HEK293T (cell line): ENCODE data around the gene NTPCR.

Source experiments
- ARNT ChIP-seq: fragments of 450-650 bp; IDR thresholded peaks from 2 replicates; pipeline ENCODE4 v1.6.1; 2017; ENCODE audit warnings: mild to moderate bottlenecking
- BHLHE40 ChIP-seq: fragments of 450-650 bp; IDR thresholded peaks from 2 replicates; pipeline ENCODE4 v1.6.1; 2016; ENCODE audit warnings: mild to moderate bottlenecking, moderate library complexity, borderline replicate concordance
- ELF4 ChIP-seq: fragments of 450-650 bp; IDR thresholded peaks from 2 replicates; pipeline ENCODE4 v1.6.1; 2017; ENCODE audit warnings: antibody characterized with exemption
- FOXA1 ChIP-seq: fragments of 450-650 bp; IDR thresholded peaks from 2 replicates; pipeline ENCODE4 v1.6.1; 2016; ENCODE audit warnings: mild to moderate bottlenecking
- FOXK2 ChIP-seq: fragments of 450-650 bp; IDR thresholded peaks from 2 replicates; pipeline ENCODE4 v1.6.1; 2016; ENCODE audit warnings: mild to moderate bottlenecking
- FOXM1 ChIP-seq: fragments of 450-650 bp; IDR thresholded peaks from 2 replicates; pipeline ENCODE4 v1.6.1; 2017; ENCODE audit warnings: mild to moderate bottlenecking, borderline replicate concordance
- HDGF ChIP-seq: fragments of 450-650 bp; IDR thresholded peaks from 2 replicates; pipeline ENCODE4 v1.6.1; 2017; ENCODE audit warnings: antibody characterized with exemption, borderline replicate concordance
- LEF1 ChIP-seq: fragments of 450-650 bp; IDR thresholded peaks from 2 replicates; pipeline ENCODE4 v1.6.1; 2017; ENCODE audit warnings: mild to moderate bottlenecking, borderline replicate concordance
- NFRKB ChIP-seq: fragments of 450-650 bp; IDR thresholded peaks from 2 replicates; pipeline ENCODE4 v1.6.1; 2016; ENCODE audit warnings: mild to moderate bottlenecking, moderate library complexity
- SP1 ChIP-seq: fragments of 450-650 bp; IDR thresholded peaks from 2 replicates; pipeline ENCODE4 v1.6.1; 2017
- SUZ12 ChIP-seq: fragments of 450-650 bp; IDR thresholded peaks from 2 replicates; pipeline ENCODE4 v1.6.1; 2016; ENCODE audit warnings: mild to moderate bottlenecking
- TARDBP ChIP-seq: fragments of 450-650 bp; IDR thresholded peaks from 2 replicates; pipeline ENCODE4 v1.6.1; 2016
- TF ChIP-seq, protein P1 (sequence below): fragments of 450-650 bp; IDR thresholded peaks from 2 replicates; pipeline ENCODE4 v1.6.1; 2016

DNA sequence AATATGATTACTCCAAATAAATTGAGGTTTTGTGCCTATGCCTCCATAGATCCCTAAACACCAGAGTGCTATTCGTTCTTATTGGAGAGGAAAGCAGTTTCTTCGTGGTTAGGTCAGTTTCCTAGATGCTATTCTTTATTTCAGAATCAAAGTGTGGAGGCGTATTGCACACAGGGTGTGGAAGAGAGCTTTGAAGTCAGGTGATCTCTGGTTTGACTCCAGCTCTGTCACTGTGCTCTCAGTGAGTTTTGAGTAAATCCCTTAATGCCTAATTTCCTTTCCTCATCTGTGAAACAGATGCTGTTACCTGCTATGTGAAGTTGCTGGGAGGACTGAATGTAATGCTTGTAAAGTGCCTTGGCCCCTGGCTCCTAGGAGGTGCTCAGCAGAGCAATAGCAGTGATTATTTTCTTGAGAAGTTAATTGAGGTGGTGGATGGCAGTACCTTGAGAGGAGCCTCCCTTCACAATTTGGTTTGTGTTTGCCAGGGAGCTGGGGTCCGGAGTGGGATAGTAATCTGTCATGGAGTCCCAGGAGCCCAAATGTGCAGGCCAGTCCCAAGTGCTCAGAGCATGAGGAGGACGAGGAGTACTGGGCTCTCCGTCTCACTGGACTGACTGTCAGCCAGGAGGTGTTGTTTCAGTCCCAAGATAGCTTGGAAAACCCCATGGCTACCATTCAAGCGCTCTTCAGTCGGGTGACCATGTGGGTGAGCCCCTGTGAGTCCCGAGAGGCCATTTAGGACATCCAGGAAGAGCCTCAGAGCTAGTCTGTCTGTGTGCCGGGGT is 14.9 kb downstream of the NTPCR start:
- TF ChIP-seq, protein P1, sequence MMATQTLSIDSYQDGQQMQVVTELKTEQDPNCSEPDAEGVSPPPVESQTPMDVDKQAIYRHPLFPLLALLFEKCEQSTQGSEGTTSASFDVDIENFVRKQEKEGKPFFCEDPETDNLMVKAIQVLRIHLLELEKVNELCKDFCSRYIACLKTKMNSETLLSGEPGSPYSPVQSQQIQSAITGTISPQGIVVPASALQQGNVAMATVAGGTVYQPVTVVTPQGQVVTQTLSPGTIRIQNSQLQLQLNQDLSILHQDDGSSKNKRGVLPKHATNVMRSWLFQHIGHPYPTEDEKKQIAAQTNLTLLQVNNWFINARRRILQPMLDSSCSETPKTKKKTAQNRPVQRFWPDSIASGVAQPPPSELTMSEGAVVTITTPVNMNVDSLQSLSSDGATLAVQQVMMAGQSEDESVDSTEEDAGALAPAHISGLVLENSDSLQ = no peak
- TF ChIP-seq FOXK2 = no peak
- no peak for TF ChIP-seq BHLHE40
- no peak for TF ChIP-seq NFRKB
- no peak for TF ChIP-seq TARDBP
- no peak for TF ChIP-seq FOXM1
- no peak for TF ChIP-seq ELF4
- TF ChIP-seq SUZ12 = no peak
- no peak for TF ChIP-seq LEF1
- TF ChIP-seq ARNT = no peak
- no peak for TF ChIP-seq HDGF
- no peak for TF ChIP-seq FOXA1
- TF ChIP-seq SP1 = no peak
